ENCODE measurements around the gene PPM1H.

- no peak for TF ChIP-seq CTCF (tag by site-specific recombination; IDR thresholded peaks at IDR 0.05)
- no peak for TF ChIP-seq HOXD13 (CRISPR knock-in tag; IDR thresholded peaks at IDR 0.05; ENCODE audit: borderline replicate concordance)
- no peak for TF ChIP-seq HOXA7 (CRISPR knock-in tag; IDR thresholded peaks at IDR 0.05; ENCODE audit: borderline replicate concordance)
- no peak for TF ChIP-seq ZNF280D (tag by site-specific recombination; IDR thresholded peaks at IDR 0.05)
- no peak for TF ChIP-seq ZNF785 (tag by site-specific recombination; IDR thresholded peaks at IDR 0.05)
- no peak for TF ChIP-seq ZNF549 (tag by site-specific recombination; IDR thresholded peaks at IDR 0.05)
- TF ChIP-seq ZFP37 (tag by site-specific recombination; IDR thresholded peaks at IDR 0.05), result no peak
- no peak for TF ChIP-seq ZNF623 (tag by site-specific recombination; IDR thresholded peaks at IDR 0.05)
Observed at GRCh38 chr12:62618930-62619329, 316.0 kb downstream of the PPM1H start.
